ENCODE data around the gene ROPN1L.

- TF ChIP-seq CTCF (conservative IDR thresholded peaks at IDR 0.05; ENCODE audit: low read depth, low read length) (no peak), EZH2 (IDR thresholded peaks at IDR 0.05; ENCODE audit: borderline replicate concordance, low read depth, low read length, poor library complexity, severe bottlenecking) (no peak)
These were observed 56.7 kb downstream of the ROPN1L start for GRCh38 chr5:10498350-10498749.

Measured in A673 (cell line).